Mucosa of descending colon (tissue), 3 donors: ENCODE measurements around the gene CLCN4. TPM values are rescaled to one million over a fixed set of nuclear protein-coding genes. Genes with fewer than 3 reads are reported as not detected.

Experiments
- ATAC-seq: fragments of 200-7000 bp; cut with Tn5 transposase; one replicate; pipeline ENCODE4 v1.9.1; 2020; ENCODE audit warnings: mild to moderate bottlenecking, moderate library complexity
- DNase-seq, 3 donors: peaks; one replicate each; pipeline ENCODE4 v3.0.0-alpha.2; 2020
- H3K36me3 ChIP-seq: fragments of 200-600 bp; one replicate; pipeline ENCODE4 v1.8.0; 2021; ENCODE audit warnings: low read depth, mild to moderate bottlenecking
- H3K4me1 ChIP-seq: fragments of 200-600 bp; one replicate; pipeline ENCODE4 v1.8.0; 2021; ENCODE audit warnings: low read depth, mild to moderate bottlenecking
- H3K4me3 ChIP-seq: fragments of 200-600 bp; one replicate; pipeline ENCODE4 v1.8.0; 2021; ENCODE audit warnings: mild to moderate bottlenecking
- H3K9me3 ChIP-seq: fragments of 200-600 bp; one replicate; pipeline ENCODE4 v1.8.0; 2021; ENCODE audit warnings: mild to moderate bottlenecking
- CTCF ChIP-seq: fragments of 200-600 bp; IDR thresholded peaks from one replicate; pipeline ENCODE4 v1.8.0; 2022; ENCODE audit warnings: antibody characterized with exemption, mild to moderate bottlenecking
- intact Hi-C, 2 donors: fragments of 100-400 bp; cut with DNase I in 1 of 2; cut with micrococcal nuclease in 1 of 2; formaldehyde crosslinking; loops; one replicate each; pipeline versions ENCODE4 v1.11.0 to v1.11.1; 2022; cut with DNase I, micrococcal nuclease
- total RNA-seq, 3 donors: library from RNA; stranded (reverse); fragmentation: NEBNext Ultra II Directional in 2 of 3; extraction: Animal tissue kit (Norgen Biotek cat#: 25700) in 2 of 3; gene quantifications; one replicate each; pipeline versions ENCODE4 v1.2.1 to v1.2.4, GENCODE V29; 2021 to 2023
- donor health status: DM: no; HTN: no; CAD: no; lungs with moderate emphysema.
- donor health status: DM: no; HTN: no; CAD: no.
- donor health status: DM: no; HTN: yes; CAD: no.

Gene CLCN4
- total RNA-seq, 3 donors from 2014 or later, result 0.26 to 1.8 (median 1.7) TPM

- no peak for TF ChIP-seq CTCF
- H3K4me3 ChIP-seq, result no peak overlapping the region
- DNase-seq (no peak), ATAC-seq (no peak)
- intact Hi-C loops, result no loop called here
- H3K9me3 ChIP-seq, result no peaks in the 10 kb centered on the region
- no peaks in the 10 kb centered on the region for H3K4me1 ChIP-seq
- no peaks in the 10 kb centered on the region for H3K36me3 ChIP-seq
Observed at GRCh38 chrX:10212395-10212794, 55.6 kb downstream of the CLCN4 start.

- H3K9me3 ChIP-seq, result no peaks in the 10 kb centered on the region
- no peak overlapping the region for H3K4me3 ChIP-seq
- H3K36me3 ChIP-seq, result no peaks in the 10 kb centered on the region
- intact Hi-C loops, result no loop called here
- ATAC-seq (no peak), DNase-seq (no peak)
- no peak for TF ChIP-seq CTCF
- no peaks in the 10 kb centered on the region for H3K4me1 ChIP-seq
Observed at GRCh38 chrX:10213716-10214115, 56.9 kb downstream of the CLCN4 start.

GRCh38 chrX:10216208-10216607 lies 59.4 kb downstream of the CLCN4 start:
- Histone ChIP-seq H3K4me1 (no peaks in the 10 kb centered on the region), H3K36me3 (no peaks in the 10 kb centered on the region), H3K9me3 (no peaks in the 10 kb centered on the region), H3K4me3 (no peak overlapping the region)
- DNase-seq, result no peak
- TF ChIP-seq CTCF, result no peak
- no peak for ATAC-seq
- intact Hi-C loops, result no loop called here

- no peak for TF ChIP-seq CTCF
- Histone ChIP-seq H3K36me3 (no peaks in the 10 kb centered on the region), H3K4me3 (no peak overlapping the region), H3K9me3 (no peaks in the 10 kb centered on the region), H3K4me1 (no peaks in the 10 kb centered on the region)
- intact Hi-C loops, result no loop called here
- no peak for DNase-seq
- ATAC-seq, result no peak
Observed at GRCh38 chrX:10217198-10217597, 60.4 kb downstream of the CLCN4 start.

GRCh38 chrX:10221651-10222050 lies 64.9 kb downstream of the CLCN4 start:
- intact Hi-C loops, result no loop called here
- DNase-seq (no peak), ATAC-seq (no peak)
- Histone ChIP-seq H3K4me1 (no peaks in the 10 kb centered on the region), H3K9me3 (no peaks in the 10 kb centered on the region), H3K4me3 (no peak overlapping the region), H3K36me3 (no peaks in the 10 kb centered on the region)
- TF ChIP-seq CTCF, result no peak

- no peak for ATAC-seq
- TF ChIP-seq CTCF, result no peak
- no peak overlapping the region for H3K4me3 ChIP-seq
- intact Hi-C loops, result no loop called here
- DNase-seq, result no peak
- H3K36me3 ChIP-seq, result no peaks in the 10 kb centered on the region
- no peaks in the 10 kb centered on the region for H3K9me3 ChIP-seq
- no peaks in the 10 kb centered on the region for H3K4me1 ChIP-seq
Observed at GRCh38 chrX:10223276-10223675, 66.5 kb downstream of the CLCN4 start.
